Measurements from ENCODE around the gene PRIM1. TPM values are rescaled to one million over a fixed set of nuclear protein-coding genes. Genes with fewer than 3 reads are reported as not detected.

PRIM1 gene
- polyA plus RNA-seq, 3 donors = 3.6 to 6.3 (median 5.6) TPM

- Mint-ChIP-seq H3K36me3 (no peaks in the 10 kb centered on the region), H3K27ac (no peak overlapping the region), H3K9me3 (peaks cover 0 to 3% (median 0%) of the 10 kb centered on the region in 7 donors), H3K4me3 (no peak overlapping the region), H3K4me1 (peaks cover 17% of the 10 kb centered on the region), H3K27me3 (ENCODE audit: low read depth in 3 of 3) (peaks cover 0 to 5% (median 0%) of the 10 kb centered on the region in 3 donors)
- DNase-seq = no peak
- no peak overlapping the region for H3K4me3 ChIP-seq (replicated peaks in 1 of 3; ENCODE audit: low read depth in 2 of 3, low read length in 3 of 3)
- no peak overlapping the region for H3K4me2 ChIP-seq (replicated peaks; ENCODE audit: extremely low read depth, low read length, poor library complexity, severe bottlenecking)
- 100% methylated on average over 1 of the region's 5 CpGs for WGBS (ENCODE audit: insufficient coverage)
- no peak overlapping the region for H3K27ac ChIP-seq (ENCODE audit: low read depth in 1 of 2, low read length in 2 of 2)
- H3K9me3 ChIP-seq (replicated peaks in 1 of 2; ENCODE audit: control insufficient read depth in 1 of 2, insufficient read depth in 1 of 2, low read length in 2 of 2) = no peaks in the 10 kb centered on the region
- H3K4me1 ChIP-seq (ENCODE audit: control insufficient read depth in 1 of 2, insufficient read depth in 2 of 2, low read length in 2 of 2) = peaks cover 17 to 24% of the 10 kb centered on the region in 2 donors
- no peak overlapping the region for H3K9ac ChIP-seq (ENCODE audit: insufficient read depth, low read length, poor library complexity, severe bottlenecking)
- no peaks in the 10 kb centered on the region for H3K79me2 ChIP-seq (ENCODE audit: insufficient read depth, low read length)
- no peaks in the 10 kb centered on the region for H3K27me3 ChIP-seq (ENCODE audit: control insufficient read depth in 2 of 2, insufficient read depth in 2 of 2, low read length in 2 of 2)
- H3K36me3 ChIP-seq (replicated peaks in 1 of 2; ENCODE audit: control insufficient read depth in 1 of 2, insufficient read depth in 2 of 2, low read length in 2 of 2) = no peaks in the 10 kb centered on the region
- intact Hi-C loops (cut with micrococcal nuclease) = no loop called here
- H4K20me1 ChIP-seq (ENCODE audit: insufficient read depth, low read length) = no peaks in the 10 kb centered on the region
- no peak for TF ChIP-seq CTCF (IDR thresholded peaks at IDR 0.05)
- H2AFZ ChIP-seq (ENCODE audit: insufficient read depth, low read depth, low read length, poor library complexity, severe bottlenecking) = no peak overlapping the region
These were observed 58.0 kb downstream of the PRIM1 start for GRCh38 chr12:56694161-56694560.

DNA sequence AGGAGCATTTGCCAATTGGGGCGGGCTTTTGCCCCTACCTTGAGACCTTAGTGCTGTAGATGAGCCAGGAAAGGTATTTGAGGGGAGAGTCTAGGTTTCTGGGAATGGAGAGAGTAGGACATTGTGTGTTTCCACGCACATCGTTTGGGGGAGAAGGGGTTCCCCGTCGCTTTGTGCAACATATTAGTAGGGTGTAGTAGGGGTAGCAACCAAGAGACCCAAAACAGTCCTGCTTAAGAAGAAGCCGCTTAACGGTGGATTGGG, 63.3 kb downstream of the PRIM1 start:
- 0% methylated on average over 4 of the region's 7 CpGs for WGBS (ENCODE audit: insufficient coverage)
- Mint-ChIP-seq H3K27me3 (ENCODE audit: low read depth in 3 of 3) (peaks cover 0 to 2% (median 0%) of the 10 kb centered on the region in 3 donors), H3K36me3 (peaks cover 4 to 6% of the 10 kb centered on the region in 2 donors), H3K4me1 (peaks cover 43% of the 10 kb centered on the region), H3K4me3 (peak overlapping the region; percentile 89 to 100), H3K27ac (peak overlapping the region; percentile 92 to 99 (median 98)), H3K9me3 (peaks cover 0 to 6% (median 0%) of the 10 kb centered on the region in 7 donors)
- peak overlapping the region; percentile 36 to 85 (median 38) for H3K4me3 ChIP-seq (replicated peaks in 1 of 3; ENCODE audit: low read depth in 2 of 3, low read length in 3 of 3)
- H4K20me1 ChIP-seq (ENCODE audit: insufficient read depth, low read length) = peaks cover 24% of the 10 kb centered on the region
- H3K9me3 ChIP-seq (replicated peaks in 1 of 2; ENCODE audit: control insufficient read depth in 1 of 2, insufficient read depth in 1 of 2, low read length in 2 of 2) = no peaks in the 10 kb centered on the region
- no peaks in the 10 kb centered on the region for H3K36me3 ChIP-seq (replicated peaks in 1 of 2; ENCODE audit: control insufficient read depth in 1 of 2, insufficient read depth in 2 of 2, low read length in 2 of 2)
- peak in 1 of 3 donors; percentile 44 for DNase-seq
- peak overlapping the region; percentile 96 for H3K9ac ChIP-seq (ENCODE audit: insufficient read depth, low read length, poor library complexity, severe bottlenecking)
- H3K4me2 ChIP-seq (replicated peaks; ENCODE audit: extremely low read depth, low read length, poor library complexity, severe bottlenecking) = peak overlapping the region; percentile 70
- no peaks in the 10 kb centered on the region for H3K27me3 ChIP-seq (ENCODE audit: control insufficient read depth in 2 of 2, insufficient read depth in 2 of 2, low read length in 2 of 2)
- peaks cover 42 to 57% of the 10 kb centered on the region in 2 donors for H3K4me1 ChIP-seq (ENCODE audit: control insufficient read depth in 1 of 2, insufficient read depth in 2 of 2, low read length in 2 of 2)
- H2AFZ ChIP-seq (ENCODE audit: insufficient read depth, low read depth, low read length, poor library complexity, severe bottlenecking) = peak overlapping the region; percentile 77
- H3K27ac ChIP-seq (ENCODE audit: low read depth in 1 of 2, low read length in 2 of 2) = peak overlapping the region; percentile 97
- H3K79me2 ChIP-seq (ENCODE audit: insufficient read depth, low read length) = peaks cover 41% of the 10 kb centered on the region
- no peak for TF ChIP-seq CTCF (IDR thresholded peaks at IDR 0.05)
- intact Hi-C loops (cut with micrococcal nuclease) = loop anchor here (1.0 to 5.0 kb wide), 3 partner anchors 38 to 41 kb away; partner anchors contain the start of genes ATP5F1B (in 2 of the 2) and NACA (in 1 of the 2)
